Activated naive CD4-positive, alpha-beta T cell treated with anti-CD3 and anti-CD28 coated beads, Interleukin-2, amount 50 U/mL, for 24 hours (primary cell): ENCODE results near the gene KLHL8.

ENCODE experiments used
- H3K27ac Mint-ChIP-seq: one replicate; pipeline ENCODE4 v1.8.0; 2021; ENCODE audit warnings: mild to moderate bottlenecking, mixed read lengths
- H3K27me3 Mint-ChIP-seq: one replicate; pipeline ENCODE4 v1.8.0; 2021; ENCODE audit warnings: mixed read lengths
- H3K36me3 Mint-ChIP-seq: one replicate; pipeline ENCODE4 v1.8.0; 2021; ENCODE audit warnings: mixed read lengths
- H3K4me1 Mint-ChIP-seq: one replicate; pipeline ENCODE4 v1.8.0; 2021; ENCODE audit warnings: mixed read lengths
- H3K4me3 Mint-ChIP-seq: one replicate; pipeline ENCODE4 v1.8.0; 2021; ENCODE audit warnings: mild to moderate bottlenecking, mixed read lengths
- H3K9me3 Mint-ChIP-seq: one replicate; pipeline ENCODE4 v1.8.0; 2021; ENCODE audit warnings: mixed read lengths

Gene KLHL8

GRCh38 chr4:87122252-87122651 is 98.2 kb downstream of the KLHL8 start:
- Mint-ChIP-seq H3K27ac (no peak overlapping the region), H3K36me3 (peaks cover 23% of the 10 kb centered on the region), H3K4me1 (peaks cover 22% of the 10 kb centered on the region)

GRCh38 chr4:87121341-87122065 is 98.9 kb downstream of the KLHL8 start:
- Mint-ChIP-seq H3K27ac (peak overlapping the region; percentile 27), H3K27me3 (no peaks in the 10 kb centered on the region), H3K4me1 (peaks cover 22% of the 10 kb centered on the region), H3K4me3 (no peak overlapping the region), H3K9me3 (no peaks in the 10 kb centered on the region), H3K36me3 (peaks cover 20% of the 10 kb centered on the region)

More at GRCh38 chr4:87122252-87122651, 98.2 kb downstream of the KLHL8 start:
- no peak overlapping the region for H3K4me3 Mint-ChIP-seq
- no peaks in the 10 kb centered on the region for H3K27me3 Mint-ChIP-seq
- no peaks in the 10 kb centered on the region for H3K9me3 Mint-ChIP-seq

GRCh38 chr4:87120411-87121162 is 99.8 kb downstream of the KLHL8 start:
- no peaks in the 10 kb centered on the region for H3K9me3 Mint-ChIP-seq
- no peak overlapping the region for H3K4me3 Mint-ChIP-seq
- peaks cover 22% of the 10 kb centered on the region for H3K4me1 Mint-ChIP-seq
- H3K36me3 Mint-ChIP-seq, result peaks cover 21% of the 10 kb centered on the region
- H3K27me3 Mint-ChIP-seq, result no peaks in the 10 kb centered on the region
- peak overlapping the region; percentile 5 for H3K27ac Mint-ChIP-seq

- no peaks in the 10 kb centered on the region for H3K9me3 Mint-ChIP-seq
- H3K4me1 Mint-ChIP-seq, result peaks cover 22% of the 10 kb centered on the region
- no peak overlapping the region for H3K4me3 Mint-ChIP-seq
- H3K27ac Mint-ChIP-seq, result no peak overlapping the region
- no peaks in the 10 kb centered on the region for H3K27me3 Mint-ChIP-seq
- H3K36me3 Mint-ChIP-seq, result peaks cover 16% of the 10 kb centered on the region
Observed at GRCh38 chr4:87120010-87120409, 100.4 kb downstream of the KLHL8 start.

DNA sequence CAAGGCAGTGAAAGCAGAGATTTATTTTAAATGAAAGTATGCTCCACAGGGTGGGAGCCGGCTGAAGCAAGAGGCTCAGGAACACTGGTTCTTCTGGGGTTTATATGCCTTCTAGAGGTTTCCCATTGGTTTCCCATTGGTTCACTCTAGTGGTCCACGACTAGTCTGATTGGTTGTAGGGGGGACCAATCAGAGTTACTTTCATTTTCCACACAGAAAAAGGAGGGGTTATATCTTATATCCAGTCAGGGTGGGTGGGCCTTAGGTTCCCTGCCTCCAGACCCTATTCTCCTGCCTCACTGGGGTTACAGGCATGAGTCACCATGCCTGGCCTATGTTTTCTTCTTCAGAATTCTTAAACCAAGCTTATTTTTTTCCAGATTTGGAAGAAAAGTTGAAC is 101.6 kb downstream of the KLHL8 start:
- no peaks in the 10 kb centered on the region for H3K27me3 Mint-ChIP-seq
- no peaks in the 10 kb centered on the region for H3K9me3 Mint-ChIP-seq
- H3K36me3 Mint-ChIP-seq, result peaks cover 16% of the 10 kb centered on the region
- H3K4me1 Mint-ChIP-seq, result peaks cover 22% of the 10 kb centered on the region
- no peak overlapping the region for H3K27ac Mint-ChIP-seq
- H3K4me3 Mint-ChIP-seq, result no peak overlapping the region

DNA sequence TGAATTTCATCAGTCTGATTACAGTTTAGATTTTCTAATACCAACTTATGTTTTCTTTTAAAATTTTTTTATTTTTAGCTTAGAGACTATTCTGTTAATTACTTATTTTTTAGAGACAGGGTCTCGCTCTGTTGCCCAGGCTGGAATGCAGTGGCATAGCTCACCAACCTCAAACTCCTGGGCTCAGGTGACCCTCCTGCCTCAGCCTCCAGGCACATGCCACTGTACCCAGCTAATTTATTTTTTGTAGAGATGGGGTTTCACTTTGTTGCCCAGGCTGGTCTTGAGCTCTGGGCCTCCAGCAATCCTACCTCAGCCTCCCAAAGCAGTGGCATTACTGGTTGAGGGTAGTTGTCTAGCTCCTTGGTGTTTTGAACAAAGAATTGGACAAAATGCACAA is 102.0 kb downstream of the KLHL8 start:
- Mint-ChIP-seq H3K9me3 (no peaks in the 10 kb centered on the region), H3K27ac (no peak overlapping the region), H3K4me3 (no peak overlapping the region), H3K36me3 (peaks cover 15% of the 10 kb centered on the region), H3K4me1 (peaks cover 22% of the 10 kb centered on the region), H3K27me3 (no peaks in the 10 kb centered on the region)

DNA sequence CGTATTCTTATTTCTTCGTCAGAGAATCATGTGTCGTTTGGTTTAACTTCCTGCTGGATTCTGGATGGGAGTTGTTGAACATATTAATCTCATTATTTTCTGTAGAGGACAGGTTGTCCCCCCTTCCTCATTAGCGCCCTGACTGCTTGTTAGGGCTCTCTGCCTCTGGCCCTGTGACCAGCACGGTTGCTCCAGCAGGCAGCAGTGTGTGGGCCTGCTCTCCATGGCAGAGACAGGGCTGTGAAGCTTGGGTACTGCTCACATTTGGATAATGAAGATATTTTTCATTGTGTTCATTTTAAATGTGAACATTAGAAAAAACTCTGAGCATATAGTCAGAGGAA is 102.7 kb downstream of the KLHL8 start:
- H3K4me1 Mint-ChIP-seq, result peaks cover 23% of the 10 kb centered on the region
- no peaks in the 10 kb centered on the region for H3K27me3 Mint-ChIP-seq
- H3K4me3 Mint-ChIP-seq, result no peak overlapping the region
- H3K9me3 Mint-ChIP-seq, result no peaks in the 10 kb centered on the region
- H3K27ac Mint-ChIP-seq, result no peak overlapping the region
- H3K36me3 Mint-ChIP-seq, result peaks cover 13% of the 10 kb centered on the region

GRCh38 chr4:87117051-87117731 is 103.2 kb downstream of the KLHL8 start:
- peaks cover 10% of the 10 kb centered on the region for H3K36me3 Mint-ChIP-seq
- no peaks in the 10 kb centered on the region for H3K9me3 Mint-ChIP-seq
- H3K4me3 Mint-ChIP-seq, result no peak overlapping the region
- H3K27me3 Mint-ChIP-seq, result no peaks in the 10 kb centered on the region
- H3K27ac Mint-ChIP-seq, result no peak overlapping the region
- peaks cover 23% of the 10 kb centered on the region for H3K4me1 Mint-ChIP-seq

- peaks cover 17% of the 10 kb centered on the region for H3K4me1 Mint-ChIP-seq
- H3K9me3 Mint-ChIP-seq, result no peaks in the 10 kb centered on the region
- H3K27me3 Mint-ChIP-seq, result no peaks in the 10 kb centered on the region
- H3K27ac Mint-ChIP-seq, result no peak overlapping the region
- peaks cover 10% of the 10 kb centered on the region for H3K36me3 Mint-ChIP-seq
- H3K4me3 Mint-ChIP-seq, result no peak overlapping the region
Observed at GRCh38 chr4:87116231-87116630, 104.2 kb downstream of the KLHL8 start.

- Mint-ChIP-seq H3K27me3 (no peaks in the 10 kb centered on the region), H3K9me3 (no peaks in the 10 kb centered on the region), H3K27ac (no peak overlapping the region), H3K4me3 (no peak overlapping the region), H3K36me3 (peaks cover 4% of the 10 kb centered on the region), H3K4me1 (peaks cover 10% of the 10 kb centered on the region)
Observed at GRCh38 chr4:87114245-87115062, 106.0 kb downstream of the KLHL8 start.

- Mint-ChIP-seq H3K27ac (no peak overlapping the region), H3K9me3 (no peaks in the 10 kb centered on the region), H3K4me3 (no peak overlapping the region), H3K4me1 (peaks cover 28% of the 10 kb centered on the region), H3K36me3 (peaks cover 11% of the 10 kb centered on the region), H3K27me3 (no peaks in the 10 kb centered on the region)
Observed at GRCh38 chr4:87112063-87112462, 108.4 kb downstream of the KLHL8 start.
